ENCODE data around the gene C3orf80.
"Not testable (repeated sequence)": the region's sequence is repeated elsewhere in the genome, so short reads cannot be mapped to it uniquely, and the experiment has no call there.

The C3orf80 gene

GRCh38 chr3:160213191-160213590, 12.0 kb upstream of the C3orf80 start:
- DNase-seq (ENCODE audit: low spot score): no peak

DNA sequence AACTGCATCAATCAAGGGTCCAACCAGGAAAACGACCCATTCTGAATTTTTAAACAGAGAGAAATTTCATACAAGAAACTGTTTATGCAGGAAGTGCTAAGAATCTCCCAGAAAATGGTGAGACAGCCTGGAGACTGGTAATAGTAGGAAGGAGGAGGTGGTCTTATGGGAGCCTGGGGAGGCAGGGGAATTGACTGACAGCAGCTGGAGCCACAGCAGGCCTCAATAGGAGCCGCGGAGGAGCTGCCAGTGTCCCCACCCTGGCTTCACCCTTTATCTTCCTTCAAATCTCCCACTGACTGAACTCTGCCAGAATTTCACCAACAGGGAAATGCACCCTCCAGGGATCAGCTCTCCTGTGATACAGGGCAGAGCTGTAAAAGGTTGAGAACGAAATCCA, 7.5 kb upstream of the C3orf80 start:
- DNase-seq (ENCODE audit: low spot score): no peak

GRCh38 chr3:160218136-160218535, 7.1 kb upstream of the C3orf80 start:
- no peak for DNase-seq (ENCODE audit: low spot score)

DNA sequence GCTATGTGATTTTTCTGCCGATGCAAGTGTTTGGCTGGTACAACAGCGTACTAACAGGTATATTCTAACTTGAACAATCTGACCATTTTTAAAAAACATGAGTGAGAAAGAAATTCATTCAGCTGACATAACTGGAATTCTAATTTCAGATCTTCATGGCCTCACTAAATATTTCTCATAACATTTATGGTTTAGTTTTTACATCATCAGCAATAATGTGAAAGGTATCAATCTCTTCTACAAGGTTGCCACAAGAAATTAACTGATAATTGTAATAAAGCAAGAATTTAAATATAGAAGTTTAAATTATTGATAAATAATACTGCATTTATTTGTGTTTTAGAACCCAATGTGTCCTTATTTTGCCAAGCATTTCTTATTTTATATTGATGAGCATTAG, 5.2 kb upstream of the C3orf80 start:
- no peak for DNase-seq (ENCODE audit: low spot score)

- no peak for DNase-seq (ENCODE audit: low spot score)
These were observed 4.2 kb upstream of the C3orf80 start for GRCh38 chr3:160221019-160221418.

DNA sequence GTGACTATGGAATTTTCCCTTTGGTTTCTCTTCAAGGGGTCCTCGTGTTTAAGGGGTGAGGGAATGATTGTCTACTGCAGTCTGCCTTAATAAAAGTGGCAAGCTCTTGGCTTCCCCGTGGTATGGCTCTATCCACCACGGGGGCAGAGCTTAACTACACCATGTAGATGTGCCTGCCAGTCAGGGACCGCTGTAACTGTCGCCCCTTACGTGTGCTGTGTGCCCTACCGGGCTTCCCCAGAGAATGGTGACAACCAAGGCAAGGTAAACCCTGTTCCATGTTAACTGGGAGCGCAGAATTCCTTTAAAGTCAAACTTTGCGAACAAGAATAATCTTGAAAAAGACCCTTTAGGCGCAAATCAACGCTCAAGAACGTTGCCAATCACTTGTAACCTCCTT, 966 bp upstream of the C3orf80 start:
- DNase-seq (ENCODE audit: low spot score): no peak

- no peak for DNase-seq (ENCODE audit: low spot score)
These were observed 429 bp upstream of the C3orf80 start for GRCh38 chr3:160224811-160225175.

DNA sequence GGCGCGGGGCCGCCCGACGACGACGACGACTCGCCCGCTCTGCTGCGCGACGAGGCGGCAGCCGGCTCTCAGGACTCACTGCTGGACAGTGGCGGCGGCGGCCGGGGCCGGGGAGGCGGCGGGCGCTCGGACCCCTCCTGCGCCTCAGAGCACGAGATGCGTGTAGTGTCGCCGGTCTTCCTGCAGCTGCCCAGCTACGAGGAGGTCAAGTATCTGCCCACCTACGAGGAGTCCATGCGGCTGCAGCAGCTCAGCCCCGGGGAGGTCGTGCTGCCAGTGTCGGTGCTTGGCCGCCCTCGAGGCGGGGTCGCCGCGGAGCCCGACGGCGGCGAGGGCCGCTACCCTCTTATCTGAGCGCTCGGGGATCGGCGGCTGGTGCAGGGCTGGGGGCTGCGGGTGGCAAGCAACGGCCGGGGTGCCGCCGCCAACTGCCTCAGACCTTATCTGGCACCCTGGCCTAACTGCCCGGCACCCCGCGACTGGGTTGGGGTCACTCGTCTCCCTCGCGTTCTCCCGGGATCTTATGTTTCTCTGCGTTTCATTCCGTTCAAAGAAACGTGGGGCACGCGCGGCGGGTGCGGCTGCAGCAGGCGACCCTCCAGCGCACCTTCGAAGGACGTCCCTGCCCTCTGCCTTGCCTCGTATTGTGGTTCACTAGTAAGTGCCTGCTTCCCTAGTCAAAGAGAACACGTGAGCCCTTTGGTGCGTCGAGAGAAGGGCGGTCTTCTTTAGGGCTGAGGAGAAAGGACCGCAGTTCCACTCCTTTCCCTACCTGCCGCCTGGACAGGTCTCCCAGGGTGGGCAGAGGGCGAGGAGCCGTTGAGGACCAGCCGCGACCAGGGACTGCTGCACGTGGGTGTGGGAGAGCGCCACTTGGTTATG, 1.0 kb downstream of the C3orf80 start:
- DNase-seq (ENCODE audit: low spot score): no peak

- DNase-seq (ENCODE audit: low spot score): no peak
These were observed 2.2 kb downstream of the C3orf80 start for GRCh38 chr3:160227419-160227818.

DNA sequence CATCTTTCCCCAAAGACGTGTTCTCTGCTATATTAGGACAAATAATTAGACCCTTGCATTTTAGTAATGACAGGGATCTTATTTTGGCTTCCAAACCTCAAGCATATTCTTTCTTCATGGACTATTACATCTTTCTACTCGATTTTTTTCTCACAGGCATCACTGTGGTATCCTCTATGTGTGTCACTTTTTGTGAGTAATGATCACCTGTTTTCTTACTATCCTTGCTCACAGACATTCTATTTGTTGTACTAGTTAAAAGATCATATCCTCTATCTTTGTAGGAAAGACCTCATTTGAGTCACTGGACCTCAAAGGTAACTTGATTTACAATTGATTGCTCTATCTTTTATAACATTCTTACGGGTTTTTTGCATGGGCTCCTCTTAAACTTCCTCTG, 6.8 kb downstream of the C3orf80 start:
- DNase-seq (ENCODE audit: low spot score): no peak

GRCh38 chr3:160240719-160241118, 15.5 kb downstream of the C3orf80 start:
- not testable (repeated sequence) for DNase-seq (ENCODE audit: low spot score)

DNA sequence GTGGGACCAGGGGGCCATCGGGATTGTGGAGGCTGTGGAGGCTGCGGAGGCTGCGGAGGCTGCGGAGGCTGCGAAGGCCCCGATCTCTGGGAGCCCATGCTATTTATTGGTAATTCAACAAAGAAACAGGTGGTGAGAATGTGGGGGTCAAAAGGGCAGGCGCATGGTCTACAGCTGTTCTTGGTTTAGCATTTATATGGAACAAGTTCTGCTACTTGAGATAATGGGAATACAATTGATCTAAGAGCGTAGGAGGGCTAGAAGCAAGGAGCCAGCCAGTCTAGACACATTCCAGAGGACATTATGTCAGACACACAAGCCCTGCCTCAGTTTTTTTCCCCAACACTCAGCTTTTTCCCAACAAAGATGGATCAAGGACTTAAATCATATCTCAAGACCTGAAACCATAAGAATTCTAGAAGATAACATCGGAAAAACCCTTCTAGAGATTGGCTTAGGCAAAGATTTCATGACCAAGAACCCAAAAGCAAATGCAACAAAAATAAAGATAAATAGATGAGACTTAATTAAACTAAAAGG, 20.1 kb downstream of the C3orf80 start:
- DNase-seq (ENCODE audit: low spot score): no peak

GRCh38 chr3:160247766-160248165, 22.5 kb downstream of the C3orf80 start:
- no peak for DNase-seq (ENCODE audit: low spot score)

DNA sequence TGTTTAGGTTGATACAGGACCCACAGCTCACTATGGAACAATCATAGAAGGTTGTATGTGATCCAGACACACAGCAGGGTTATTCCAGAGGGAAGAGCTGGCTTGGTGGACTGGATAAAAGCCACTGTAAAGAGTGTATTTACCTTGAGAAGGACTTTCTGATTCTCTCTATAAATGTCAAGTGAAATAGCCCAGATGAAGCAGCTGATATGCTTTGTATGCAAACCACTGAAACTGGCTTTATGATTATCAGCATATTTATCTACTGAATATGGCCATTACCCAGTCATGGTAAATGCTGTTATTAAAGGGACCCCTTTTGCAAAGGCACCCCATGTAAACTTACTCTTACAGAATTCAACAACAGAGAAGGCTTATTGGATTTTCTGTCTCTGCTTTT, 28.1 kb downstream of the C3orf80 start:
- DNase-seq (ENCODE audit: low spot score): no peak

DNA sequence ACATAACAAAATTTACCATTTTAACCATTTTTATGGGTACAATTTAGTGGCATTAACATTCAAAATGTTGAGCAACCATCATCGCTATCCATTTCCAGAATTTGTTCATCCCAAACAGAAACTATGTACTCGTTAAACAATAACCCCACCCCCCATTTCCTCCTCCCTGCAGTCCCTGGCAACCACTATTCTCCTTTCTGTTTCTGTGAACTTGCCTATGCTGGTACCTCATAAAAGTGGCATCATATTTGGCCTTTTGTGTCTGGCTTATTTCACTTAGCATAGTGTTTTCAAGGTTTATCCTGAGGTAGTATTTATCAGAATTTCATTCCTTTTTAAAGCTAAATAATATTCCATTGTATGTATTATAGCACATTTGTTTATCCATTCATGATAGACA, 32.4 kb downstream of the C3orf80 start:
- DNase-seq (ENCODE audit: low spot score): no peak

DNA sequence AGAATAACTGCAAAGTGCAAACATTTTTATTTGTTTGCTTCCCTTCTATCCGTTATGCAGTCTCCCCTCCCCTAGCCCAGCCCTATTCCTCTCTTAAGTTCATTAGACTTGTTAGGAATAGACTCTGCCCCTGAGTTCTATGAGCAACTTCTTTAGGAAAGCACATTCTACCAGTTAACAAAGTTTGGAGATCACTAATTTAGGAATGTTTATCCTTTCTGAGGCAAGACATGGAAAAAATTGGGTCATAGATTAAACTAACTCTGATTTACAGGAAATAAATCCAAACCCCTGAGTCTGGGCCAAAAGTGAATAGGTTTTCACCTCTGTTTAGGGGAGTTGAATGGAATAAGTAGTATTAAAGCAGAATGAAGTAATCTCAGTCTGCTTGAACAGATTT, 34.4 kb downstream of the C3orf80 start:
- DNase-seq (ENCODE audit: low spot score): no peak

- no peak for DNase-seq (ENCODE audit: low spot score)
These were observed 35.5 kb downstream of the C3orf80 start for GRCh38 chr3:160260587-160261270.

- no peak for DNase-seq (ENCODE audit: low spot score)
These were observed 39.9 kb downstream of the C3orf80 start for GRCh38 chr3:160265088-160265487.

All from CD4-positive, alpha-beta T cell treated with Interleukin-6 at 100 ng/mL for 8 hours (primary cell).